NCI-H2196 (cell line): ENCODE measurements around the gene C2.

Source experiments
- DNase-seq: peaks from one replicate; lab custom pipeline; 2025; ENCODE audit not compliant: unreplicated experiment; lab: John Stamatoyannopoulos, UW

The C2 gene

GRCh38 chr6:31954511-31954910 is 27.0 kb downstream of the C2 start:
- no peak for DNase-seq

- no peak for DNase-seq
These were observed 29.3 kb downstream of the C2 start for GRCh38 chr6:31956796-31957195.

- DNase-seq: no peak
These were observed 30.9 kb downstream of the C2 start for GRCh38 chr6:31958412-31958740.

GRCh38 chr6:31958741-31959739 is 31.5 kb downstream of the C2 start, which contains the start of the genes NELFE and SKIC2:
NELFE (minus strand) TSS chr6:31958971; CDS start chr6:31958446, 525 bp downstream.
SKIC2 (plus strand) TSS chr6:31959175; CDS start chr6:31959193, 18 bp downstream.
- peak; percentile 99 for DNase-seq

GRCh38 chr6:31961616-31962015 is 34.1 kb downstream of the C2 start:
- no peak for DNase-seq

- DNase-seq: no peak
These were observed 36.4 kb downstream of the C2 start for GRCh38 chr6:31963921-31964320.

GRCh38 chr6:31965700-31966099 is 38.2 kb downstream of the C2 start:
- no peak for DNase-seq

- no peak for DNase-seq
These were observed 39.0 kb downstream of the C2 start for GRCh38 chr6:31966506-31966905.

- no peak for DNase-seq
These were observed 39.7 kb downstream of the C2 start for GRCh38 chr6:31966997-31967925.

GRCh38 chr6:31967926-31968320 is 40.4 kb downstream of the C2 start:
- no peak for DNase-seq

- no peak for DNase-seq
These were observed 40.8 kb downstream of the C2 start for GRCh38 chr6:31968326-31968725.

GRCh38 chr6:31968791-31969711 is 41.5 kb downstream of the C2 start:
- DNase-seq: no peak

- no peak for DNase-seq
These were observed 42.4 kb downstream of the C2 start for GRCh38 chr6:31969712-31970603.

GRCh38 chr6:31970604-31971271 is 43.2 kb downstream of the C2 start:
- DNase-seq: peak; percentile 61

GRCh38 chr6:31971279-31971992 is 43.9 kb downstream of the C2 start:
- DNase-seq: no peak

GRCh38 chr6:31971993-31972708 is 44.6 kb downstream of the C2 start, which contains the start of gene DXO:
DXO (minus strand) TSS chr6:31972138; CDS start chr6:31971675, 463 bp downstream.
- peak; percentile 100 for DNase-seq

- no peak for DNase-seq
These were observed 45.3 kb downstream of the C2 start for GRCh38 chr6:31972709-31973350.
